ENCODE data around the gene CREB1. TPM values are rescaled to one million over a fixed set of nuclear protein-coding genes. Genes with fewer than 3 reads are reported as not detected.

CREB1 gene
- total RNA-seq, 1 donor from 2014 or later: 76.8 TPM

GRCh38 chr2:207498427-207498826 lies 31.3 kb upstream of the CREB1 start:
- Mint-ChIP-seq H3K27me3 (ENCODE audit: unreplicated experiment) (peaks cover 2% of the 10 kb centered on the region), H3K4me1 (ENCODE audit: unreplicated experiment) (peaks cover 20% of the 10 kb centered on the region), H3K36me3 (ENCODE audit: low read depth, unreplicated experiment) (no peaks in the 10 kb centered on the region), H3K9me3 (ENCODE audit: unreplicated experiment) (no peaks in the 10 kb centered on the region), H3K27ac (ENCODE audit: unreplicated experiment) (peak overlapping the region; percentile 92), H3K4me3 (ENCODE audit: unreplicated experiment) (no peak overlapping the region)
- no peak for DNase-seq (ENCODE audit: low spot score)
- no peak for TF ChIP-seq CTCF (IDR thresholded peaks at IDR 0.05; ENCODE audit: unreplicated experiment)

- Mint-ChIP-seq H3K27ac (ENCODE audit: unreplicated experiment) (peak overlapping the region; percentile 92), H3K9me3 (ENCODE audit: unreplicated experiment) (no peaks in the 10 kb centered on the region), H3K4me3 (ENCODE audit: unreplicated experiment) (no peak overlapping the region), H3K4me1 (ENCODE audit: unreplicated experiment) (peaks cover 25% of the 10 kb centered on the region), H3K27me3 (ENCODE audit: unreplicated experiment) (peaks cover 2% of the 10 kb centered on the region), H3K36me3 (ENCODE audit: low read depth, unreplicated experiment) (peaks cover 6% of the 10 kb centered on the region)
- DNase-seq (ENCODE audit: low spot score): no peak
- no peak for TF ChIP-seq CTCF (IDR thresholded peaks at IDR 0.05; ENCODE audit: unreplicated experiment)
These were observed 30.6 kb upstream of the CREB1 start for GRCh38 chr2:207499114-207499513.

GRCh38 chr2:207501802-207502576 lies 27.8 kb upstream of the CREB1 start:
- Mint-ChIP-seq H3K9me3 (ENCODE audit: unreplicated experiment) (no peaks in the 10 kb centered on the region), H3K4me3 (ENCODE audit: unreplicated experiment) (no peak overlapping the region), H3K36me3 (ENCODE audit: low read depth, unreplicated experiment) (peaks cover 6% of the 10 kb centered on the region), H3K27me3 (ENCODE audit: unreplicated experiment) (peaks cover 2% of the 10 kb centered on the region), H3K4me1 (ENCODE audit: unreplicated experiment) (peaks cover 41% of the 10 kb centered on the region), H3K27ac (ENCODE audit: unreplicated experiment) (no peak overlapping the region)
- no peak for TF ChIP-seq CTCF (IDR thresholded peaks at IDR 0.05; ENCODE audit: unreplicated experiment)
- no peak for DNase-seq (ENCODE audit: low spot score)

GRCh38 chr2:207502577-207503198 lies 27.1 kb upstream of the CREB1 start:
- H3K36me3 Mint-ChIP-seq (ENCODE audit: low read depth, unreplicated experiment): peaks cover 6% of the 10 kb centered on the region
- H3K4me3 Mint-ChIP-seq (ENCODE audit: unreplicated experiment): no peak overlapping the region
- H3K9me3 Mint-ChIP-seq (ENCODE audit: unreplicated experiment): no peaks in the 10 kb centered on the region
- H3K27me3 Mint-ChIP-seq (ENCODE audit: unreplicated experiment): peaks cover 2% of the 10 kb centered on the region
- H3K4me1 Mint-ChIP-seq (ENCODE audit: unreplicated experiment): peaks cover 41% of the 10 kb centered on the region
- no peak overlapping the region for H3K27ac Mint-ChIP-seq (ENCODE audit: unreplicated experiment)
- no peak for DNase-seq (ENCODE audit: low spot score)
- no peak for TF ChIP-seq CTCF (IDR thresholded peaks at IDR 0.05; ENCODE audit: unreplicated experiment)

- no peak overlapping the region for H3K27ac Mint-ChIP-seq (ENCODE audit: unreplicated experiment)
- H3K9me3 Mint-ChIP-seq (ENCODE audit: unreplicated experiment): no peaks in the 10 kb centered on the region
- peaks cover 2% of the 10 kb centered on the region for H3K27me3 Mint-ChIP-seq (ENCODE audit: unreplicated experiment)
- TF ChIP-seq CTCF (IDR thresholded peaks at IDR 0.05; ENCODE audit: unreplicated experiment): no peak
- H3K4me3 Mint-ChIP-seq (ENCODE audit: unreplicated experiment): no peak overlapping the region
- no peak for DNase-seq (ENCODE audit: low spot score)
- peaks cover 37% of the 10 kb centered on the region for H3K4me1 Mint-ChIP-seq (ENCODE audit: unreplicated experiment)
- H3K36me3 Mint-ChIP-seq (ENCODE audit: low read depth, unreplicated experiment): peaks cover 6% of the 10 kb centered on the region
These were observed 26.5 kb upstream of the CREB1 start for GRCh38 chr2:207503234-207503633.

Data from endothelial cell (in vitro differentiated cells).